Retinal pigment epithelial cell (primary cell): ENCODE measurements around the gene TESK2.

Experiments
- DNase-seq: peaks from one replicate; pipeline ENCODE4 v3.0.0-alpha.2; 2010; ENCODE audit warnings: low read depth
- H3K4me3 ChIP-seq: 2 replicates; pipeline ENCODE4 v1.5.1; 2011; ENCODE audit warnings: mild to moderate bottlenecking, low read length, control low read depth, moderate library complexity
- TF ChIP-seq, protein P1 (sequence below): conservative IDR thresholded peaks from 2 replicates; pipeline ENCODE4 v1.5.1; 2011; ENCODE audit warnings: low read depth, low read length, control low read depth, inconsistent platforms

Gene TESK2

DNA sequence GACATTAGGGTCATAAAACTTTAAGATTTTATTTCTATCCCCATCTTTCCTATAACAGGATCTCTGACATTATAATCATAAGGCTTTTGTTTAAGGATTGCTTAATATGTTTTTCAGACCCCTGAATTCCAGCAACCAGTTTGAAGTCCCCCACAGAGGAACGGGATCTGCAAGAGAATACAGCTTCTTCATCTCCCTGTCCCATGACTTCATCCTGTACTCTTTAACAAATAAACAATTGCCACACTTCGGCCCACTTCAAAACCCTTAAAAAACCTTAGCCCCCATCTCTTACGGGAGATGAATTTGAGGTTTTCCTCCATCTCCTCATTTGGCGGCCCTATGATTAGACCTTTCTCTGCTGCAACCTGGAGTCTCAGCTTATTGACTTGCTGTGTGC is 35.8 kb downstream of the TESK2 start:
- TF ChIP-seq, protein P1, sequence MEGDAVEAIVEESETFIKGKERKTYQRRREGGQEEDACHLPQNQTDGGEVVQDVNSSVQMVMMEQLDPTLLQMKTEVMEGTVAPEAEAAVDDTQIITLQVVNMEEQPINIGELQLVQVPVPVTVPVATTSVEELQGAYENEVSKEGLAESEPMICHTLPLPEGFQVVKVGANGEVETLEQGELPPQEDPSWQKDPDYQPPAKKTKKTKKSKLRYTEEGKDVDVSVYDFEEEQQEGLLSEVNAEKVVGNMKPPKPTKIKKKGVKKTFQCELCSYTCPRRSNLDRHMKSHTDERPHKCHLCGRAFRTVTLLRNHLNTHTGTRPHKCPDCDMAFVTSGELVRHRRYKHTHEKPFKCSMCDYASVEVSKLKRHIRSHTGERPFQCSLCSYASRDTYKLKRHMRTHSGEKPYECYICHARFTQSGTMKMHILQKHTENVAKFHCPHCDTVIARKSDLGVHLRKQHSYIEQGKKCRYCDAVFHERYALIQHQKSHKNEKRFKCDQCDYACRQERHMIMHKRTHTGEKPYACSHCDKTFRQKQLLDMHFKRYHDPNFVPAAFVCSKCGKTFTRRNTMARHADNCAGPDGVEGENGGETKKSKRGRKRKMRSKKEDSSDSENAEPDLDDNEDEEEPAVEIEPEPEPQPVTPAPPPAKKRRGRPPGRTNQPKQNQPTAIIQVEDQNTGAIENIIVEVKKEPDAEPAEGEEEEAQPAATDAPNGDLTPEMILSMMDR = no peak
- no peak for DNase-seq
- no peak overlapping the region for H3K4me3 ChIP-seq

DNA sequence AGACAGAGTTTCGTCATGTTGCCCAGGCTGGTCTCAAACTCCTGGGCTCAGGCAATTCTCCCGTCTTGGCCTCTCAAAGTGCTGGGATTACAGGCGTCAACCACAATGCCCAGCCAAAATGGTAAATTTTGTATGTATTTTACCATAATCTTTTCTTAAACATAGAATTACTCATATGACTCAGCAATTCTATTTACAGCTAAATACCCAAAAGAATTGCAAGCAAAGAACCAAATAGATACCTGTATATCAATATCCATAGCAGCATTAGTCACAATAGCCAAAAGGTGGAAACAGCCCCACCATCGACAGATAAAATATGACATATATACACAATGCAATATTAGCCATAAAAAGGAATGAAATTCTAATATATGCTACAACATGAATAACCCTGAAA is 36.5 kb downstream of the TESK2 start:
- H3K4me3 ChIP-seq = no peak overlapping the region
- no peak for DNase-seq
- TF ChIP-seq, protein P1 = no peak

DNA sequence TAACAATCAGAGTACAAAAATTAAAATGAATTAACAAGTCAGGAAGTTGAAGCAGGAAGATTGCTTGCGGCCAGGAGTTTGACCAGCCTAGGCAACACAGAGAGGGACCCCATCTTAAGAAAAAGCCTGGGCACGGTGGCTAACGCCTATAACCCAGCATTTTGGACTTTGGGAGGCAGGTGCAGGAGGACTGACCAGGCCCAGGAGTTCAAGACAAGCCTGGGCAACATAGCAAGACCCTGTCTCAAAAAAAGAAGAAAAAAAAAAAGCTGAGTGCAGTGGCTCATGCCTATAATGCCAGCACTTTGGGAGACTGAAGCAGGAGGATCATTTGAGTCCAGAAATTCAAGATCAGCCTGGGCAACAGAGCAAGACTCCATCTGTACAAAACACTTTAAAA is 38.5 kb downstream of the TESK2 start:
- H3K4me3 ChIP-seq = no peak overlapping the region
- no peak for DNase-seq
- TF ChIP-seq, protein P1 = no peak

DNA sequence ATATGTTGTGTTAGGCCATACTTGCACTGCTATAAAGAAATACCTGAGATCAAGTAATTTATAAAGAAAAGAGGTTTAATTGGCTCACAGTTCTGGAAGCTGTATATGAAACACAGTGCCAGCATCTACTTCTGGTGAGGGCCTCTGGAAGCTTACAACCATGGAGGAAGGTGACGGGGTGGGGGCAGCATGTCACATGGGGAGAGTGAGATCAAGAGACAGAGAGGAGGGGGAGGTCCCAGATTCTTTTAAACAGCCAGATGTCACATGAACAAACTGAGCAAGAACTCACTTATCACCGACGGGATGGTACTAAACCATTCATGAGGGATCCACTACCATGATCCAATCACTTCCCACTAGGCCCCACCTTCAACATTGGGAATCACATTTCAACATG is 42.6 kb downstream of the TESK2 start:
- TF ChIP-seq, protein P1 = no peak
- no peak overlapping the region for H3K4me3 ChIP-seq
- DNase-seq = no peak

DNA sequence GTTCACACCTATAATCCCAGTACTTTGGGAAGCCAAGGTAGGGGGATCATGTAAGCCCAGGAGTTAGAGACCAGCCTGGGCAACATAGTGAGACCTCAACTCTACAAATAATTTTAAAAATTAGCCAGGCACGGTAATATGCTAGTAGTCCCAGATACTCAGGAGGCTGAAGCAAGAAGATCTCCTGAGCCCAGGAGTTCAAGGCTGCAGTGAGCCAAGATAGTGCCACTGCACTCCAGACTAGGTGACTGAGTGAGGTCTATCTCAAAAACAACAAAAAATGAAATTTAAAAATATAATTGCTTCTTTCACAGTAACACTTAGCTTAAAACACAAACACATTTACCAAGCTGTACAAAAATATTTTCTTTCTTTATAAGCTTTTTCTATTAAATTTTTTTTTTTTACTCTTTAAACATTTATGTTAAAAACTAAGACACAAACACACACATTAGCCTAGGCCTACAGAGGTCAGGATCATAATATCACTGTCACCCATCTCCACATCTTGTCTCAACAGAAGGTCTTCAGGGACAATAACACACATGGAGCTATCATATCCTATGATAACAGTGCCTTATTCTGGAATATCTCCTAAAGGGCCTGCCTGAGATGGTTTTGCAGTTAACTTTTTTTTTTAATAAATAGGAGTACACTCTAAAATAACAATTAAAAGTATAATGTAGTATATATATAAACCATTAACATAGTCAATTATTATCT is 43.9 kb downstream of the TESK2 start:
- no peak overlapping the region for H3K4me3 ChIP-seq
- TF ChIP-seq, protein P1 = no peak
- DNase-seq = no peak

DNA sequence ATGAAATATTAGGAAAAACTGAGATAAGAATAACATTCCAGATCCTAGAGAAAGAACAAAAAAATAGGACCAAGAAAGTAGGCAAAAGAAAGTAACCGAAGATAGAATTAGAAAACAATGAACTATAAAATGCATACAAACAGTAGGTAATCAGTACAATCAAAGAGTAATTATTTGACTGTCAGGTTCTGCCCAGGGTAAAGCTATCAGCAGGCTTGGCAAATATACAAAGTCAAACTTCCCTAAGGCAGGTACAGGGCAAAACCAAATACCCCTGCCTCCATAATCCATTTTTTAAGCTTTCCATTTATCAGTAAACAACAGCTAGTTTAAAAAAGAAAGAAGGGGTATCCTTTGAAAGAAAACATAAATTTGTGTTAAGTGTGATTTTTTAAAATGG is 44.4 kb downstream of the TESK2 start:
- H3K4me3 ChIP-seq = no peak overlapping the region
- TF ChIP-seq, protein P1 = no peak
- no peak for DNase-seq

DNA sequence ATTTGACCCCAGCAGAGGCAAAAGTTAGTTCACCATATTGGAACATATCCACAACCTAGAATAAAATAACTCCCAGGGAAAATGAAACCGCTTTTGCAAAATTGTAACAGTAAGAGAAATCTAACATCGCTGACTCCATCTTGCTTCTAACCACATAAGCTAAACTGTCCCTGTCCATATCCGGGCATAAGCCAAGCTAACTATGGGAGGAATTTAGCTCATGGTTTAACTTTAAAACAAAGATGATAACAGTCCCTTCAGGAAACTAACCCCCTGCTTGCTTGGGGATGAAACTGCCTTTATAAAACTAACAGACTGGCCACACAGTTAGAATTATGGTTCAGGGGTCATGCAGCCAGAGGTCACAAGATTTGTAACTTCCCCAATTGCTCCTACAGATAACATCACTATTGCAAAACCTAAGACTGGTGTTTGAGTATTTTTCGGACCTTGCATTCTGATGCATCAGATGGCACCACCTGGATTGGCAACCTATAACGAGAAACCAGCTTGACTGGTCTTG is 46.3 kb downstream of the TESK2 start:
- no peak overlapping the region for H3K4me3 ChIP-seq
- TF ChIP-seq, protein P1 = no peak
- no peak for DNase-seq
